Measurements from ENCODE around the gene FAM107B.

The FAM107B gene

DNA sequence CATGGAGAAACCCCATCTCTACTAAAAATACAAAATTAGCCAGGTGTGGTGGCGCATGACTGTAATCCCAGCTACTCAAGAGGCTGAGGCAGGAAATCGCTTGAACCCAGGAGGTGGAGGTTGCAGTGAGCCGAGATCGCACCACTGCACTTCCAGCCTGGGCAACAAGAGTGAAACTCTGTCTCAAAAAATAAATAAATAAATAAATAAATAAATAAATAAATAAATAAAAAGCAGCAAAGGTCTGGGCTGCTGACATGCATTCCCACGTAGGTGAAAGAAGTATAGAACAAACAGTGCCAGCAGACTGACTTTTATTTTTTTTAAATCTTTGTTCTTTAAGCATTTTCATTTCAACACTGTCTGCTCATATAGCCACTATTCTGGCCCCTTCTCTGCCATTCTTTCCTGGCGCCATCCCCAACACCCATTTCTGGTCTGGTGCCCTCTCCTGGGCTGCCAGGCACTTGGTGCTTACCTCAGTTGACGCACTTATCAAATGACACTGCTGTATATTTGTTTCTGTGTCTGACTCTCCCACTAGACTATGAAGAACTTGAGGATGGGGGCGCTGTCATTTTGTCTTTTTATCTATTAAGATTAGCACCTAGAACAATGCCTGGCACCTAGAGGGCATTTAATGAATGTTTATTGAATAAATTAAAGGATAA is 15.6 kb downstream of the FAM107B start:
- Histone ChIP-seq H3K27ac (no peak overlapping the region), H3K27me3 (ENCODE audit: insufficient read depth, low read depth, severe bottlenecking) (no peaks in the 10 kb centered on the region), H3K9me3 (ENCODE audit: severe bottlenecking) (no peaks in the 10 kb centered on the region), H3K36me3 (no peaks in the 10 kb centered on the region), H3K4me3 (ENCODE audit: low read depth, low read length) (no peak overlapping the region)
- DNase-seq: no peak
- TF ChIP-seq, protein P1, sequence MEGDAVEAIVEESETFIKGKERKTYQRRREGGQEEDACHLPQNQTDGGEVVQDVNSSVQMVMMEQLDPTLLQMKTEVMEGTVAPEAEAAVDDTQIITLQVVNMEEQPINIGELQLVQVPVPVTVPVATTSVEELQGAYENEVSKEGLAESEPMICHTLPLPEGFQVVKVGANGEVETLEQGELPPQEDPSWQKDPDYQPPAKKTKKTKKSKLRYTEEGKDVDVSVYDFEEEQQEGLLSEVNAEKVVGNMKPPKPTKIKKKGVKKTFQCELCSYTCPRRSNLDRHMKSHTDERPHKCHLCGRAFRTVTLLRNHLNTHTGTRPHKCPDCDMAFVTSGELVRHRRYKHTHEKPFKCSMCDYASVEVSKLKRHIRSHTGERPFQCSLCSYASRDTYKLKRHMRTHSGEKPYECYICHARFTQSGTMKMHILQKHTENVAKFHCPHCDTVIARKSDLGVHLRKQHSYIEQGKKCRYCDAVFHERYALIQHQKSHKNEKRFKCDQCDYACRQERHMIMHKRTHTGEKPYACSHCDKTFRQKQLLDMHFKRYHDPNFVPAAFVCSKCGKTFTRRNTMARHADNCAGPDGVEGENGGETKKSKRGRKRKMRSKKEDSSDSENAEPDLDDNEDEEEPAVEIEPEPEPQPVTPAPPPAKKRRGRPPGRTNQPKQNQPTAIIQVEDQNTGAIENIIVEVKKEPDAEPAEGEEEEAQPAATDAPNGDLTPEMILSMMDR (IDR thresholded peaks at IDR 0.05; ENCODE audit: low read depth, low read length): no peak

DNA sequence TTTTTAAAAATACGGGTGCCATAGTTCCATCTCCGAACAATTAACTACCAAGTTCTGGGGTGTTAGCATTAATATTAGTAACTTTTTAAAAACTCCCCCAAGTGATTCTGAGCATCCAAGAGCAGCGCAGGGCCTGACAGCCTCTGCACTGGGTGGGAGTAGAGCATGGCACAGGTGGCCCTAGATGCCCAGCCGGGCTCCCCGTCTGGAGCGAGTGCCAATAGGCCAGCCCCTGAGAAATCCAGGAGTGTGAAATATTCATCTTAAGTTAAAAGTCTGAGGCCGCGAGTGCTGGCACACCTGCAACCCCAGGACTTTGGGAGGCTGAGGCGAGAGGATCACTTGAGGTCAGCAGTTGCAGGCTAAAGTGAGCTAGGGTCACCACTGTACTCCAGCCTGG is 16.2 kb downstream of the FAM107B start:
- H3K36me3 ChIP-seq: no peaks in the 10 kb centered on the region
- no peak overlapping the region for H3K27ac ChIP-seq
- DNase-seq: no peak
- TF ChIP-seq, protein P1 (IDR thresholded peaks at IDR 0.05; ENCODE audit: low read depth, low read length): no peak
- H3K9me3 ChIP-seq (ENCODE audit: severe bottlenecking): no peaks in the 10 kb centered on the region
- no peak overlapping the region for H3K4me3 ChIP-seq (ENCODE audit: low read depth, low read length)
- H3K27me3 ChIP-seq (ENCODE audit: insufficient read depth, low read depth, severe bottlenecking): no peaks in the 10 kb centered on the region

DNA sequence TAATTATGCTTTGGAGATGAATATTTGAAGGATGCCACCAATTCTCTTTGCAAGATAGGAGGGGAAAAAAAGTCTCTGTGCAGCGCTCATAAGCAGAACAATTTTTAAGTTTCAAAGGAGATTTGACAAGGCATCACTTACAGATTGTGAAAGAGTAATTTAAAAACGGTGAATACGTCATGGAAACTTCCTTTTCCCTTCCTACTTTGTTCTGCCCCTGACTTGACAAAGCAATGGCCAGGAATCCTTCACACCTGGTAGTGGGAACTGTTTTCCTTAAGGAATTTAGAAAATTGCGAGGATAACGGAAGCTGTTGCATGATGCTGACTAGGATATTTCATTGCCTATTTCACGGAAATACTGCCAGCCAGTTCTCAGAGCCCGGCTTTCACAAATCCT is 16.7 kb downstream of the FAM107B start:
- Histone ChIP-seq H3K4me3 (ENCODE audit: low read depth, low read length) (no peak overlapping the region), H3K36me3 (no peaks in the 10 kb centered on the region), H3K27ac (no peak overlapping the region), H3K27me3 (ENCODE audit: insufficient read depth, low read depth, severe bottlenecking) (no peaks in the 10 kb centered on the region), H3K9me3 (ENCODE audit: severe bottlenecking) (no peaks in the 10 kb centered on the region)
- TF ChIP-seq, protein P1 (IDR thresholded peaks at IDR 0.05; ENCODE audit: low read depth, low read length): no peak
- no peak for DNase-seq

DNA sequence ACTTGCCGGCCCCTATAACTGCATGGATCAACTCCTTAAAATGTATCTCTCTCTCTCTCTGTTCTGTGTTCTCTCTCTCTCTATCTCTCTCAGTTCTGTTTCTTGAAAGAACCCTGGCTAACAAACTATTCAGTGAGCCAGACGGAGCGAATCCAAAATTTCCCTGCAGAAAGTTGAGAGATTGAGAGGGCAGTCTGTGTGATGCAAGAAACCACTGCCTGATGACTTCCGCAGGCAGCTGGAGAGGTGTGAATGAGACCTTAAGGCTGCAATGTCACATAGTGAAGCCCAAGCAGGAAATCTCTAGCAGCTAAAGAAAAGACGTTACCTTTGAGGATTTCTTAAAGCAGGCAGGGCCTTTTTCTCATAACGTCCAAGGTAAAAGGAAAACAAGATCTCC is 17.3 kb downstream of the FAM107B start:
- Histone ChIP-seq H3K36me3 (no peaks in the 10 kb centered on the region), H3K4me3 (ENCODE audit: low read depth, low read length) (no peak overlapping the region), H3K27ac (no peak overlapping the region), H3K9me3 (ENCODE audit: severe bottlenecking) (no peaks in the 10 kb centered on the region), H3K27me3 (ENCODE audit: insufficient read depth, low read depth, severe bottlenecking) (no peaks in the 10 kb centered on the region)
- no peak for DNase-seq
- TF ChIP-seq, protein P1 (IDR thresholded peaks at IDR 0.05; ENCODE audit: low read depth, low read length): no peak

DNA sequence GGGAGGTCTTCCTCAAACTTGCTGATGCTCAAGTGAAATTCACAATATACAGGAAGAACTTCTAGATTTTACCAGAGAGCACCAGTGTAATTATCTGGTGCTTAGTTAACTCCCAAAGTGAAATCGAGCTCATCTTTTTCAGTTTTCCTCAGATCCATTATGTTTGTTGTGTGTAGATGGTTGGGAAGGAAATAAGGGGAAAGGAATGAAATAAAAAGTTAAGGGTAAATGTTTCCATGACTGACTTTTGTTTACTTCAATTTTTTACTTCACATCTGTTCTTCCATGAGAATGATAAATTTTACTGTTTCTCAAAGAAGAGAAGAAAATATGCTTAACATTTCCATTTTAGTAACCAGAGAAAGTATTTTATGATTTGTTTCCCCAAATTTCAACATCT is 21.3 kb downstream of the FAM107B start:
- no peak overlapping the region for H3K27ac ChIP-seq
- H3K4me3 ChIP-seq (ENCODE audit: low read depth, low read length): no peak overlapping the region
- H3K27me3 ChIP-seq (ENCODE audit: insufficient read depth, low read depth, severe bottlenecking): no peaks in the 10 kb centered on the region
- no peaks in the 10 kb centered on the region for H3K9me3 ChIP-seq (ENCODE audit: severe bottlenecking)
- TF ChIP-seq, protein P1 (IDR thresholded peaks at IDR 0.05; ENCODE audit: low read depth, low read length): no peak
- H3K36me3 ChIP-seq: no peaks in the 10 kb centered on the region
- no peak for DNase-seq

DNA sequence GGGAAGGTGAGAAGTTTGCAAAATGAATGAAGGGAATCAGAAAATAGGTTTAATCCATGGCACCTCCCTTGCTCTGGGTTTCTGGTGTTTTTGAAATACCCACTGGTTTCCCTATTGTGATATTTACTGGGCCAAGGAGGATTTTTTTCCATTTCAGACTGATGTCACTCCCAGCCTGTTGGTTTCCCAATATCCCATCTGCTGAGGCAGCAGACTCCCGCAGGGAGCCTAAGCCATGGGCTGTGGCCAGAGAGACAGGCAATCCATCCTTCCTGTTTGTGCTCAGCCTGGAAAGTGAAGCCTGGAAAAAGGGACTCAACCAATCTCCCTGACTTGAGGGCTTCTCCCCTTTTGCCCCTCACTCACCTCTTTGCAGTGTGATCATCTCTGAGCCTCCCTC is 22.8 kb downstream of the FAM107B start:
- Histone ChIP-seq H3K4me3 (ENCODE audit: low read depth, low read length) (no peak overlapping the region), H3K36me3 (no peaks in the 10 kb centered on the region), H3K27ac (no peak overlapping the region), H3K27me3 (ENCODE audit: insufficient read depth, low read depth, severe bottlenecking) (no peaks in the 10 kb centered on the region), H3K9me3 (ENCODE audit: severe bottlenecking) (no peaks in the 10 kb centered on the region)
- TF ChIP-seq, protein P1 (IDR thresholded peaks at IDR 0.05; ENCODE audit: low read depth, low read length): no peak
- peak; percentile 16 for DNase-seq
